Measurements from ENCODE around the gene XRCC1. TPM values are rescaled to one million over a fixed set of nuclear protein-coding genes. Genes with fewer than 3 reads are reported as not detected.

XRCC1 gene
- total and polyA plus RNA-seq, 9 of the 15 experiments (the other 6 are each of a cell fraction or from before 2014, with no cell fraction given) = 1.5 to 36.9 (median 24.9) TPM

DNA sequence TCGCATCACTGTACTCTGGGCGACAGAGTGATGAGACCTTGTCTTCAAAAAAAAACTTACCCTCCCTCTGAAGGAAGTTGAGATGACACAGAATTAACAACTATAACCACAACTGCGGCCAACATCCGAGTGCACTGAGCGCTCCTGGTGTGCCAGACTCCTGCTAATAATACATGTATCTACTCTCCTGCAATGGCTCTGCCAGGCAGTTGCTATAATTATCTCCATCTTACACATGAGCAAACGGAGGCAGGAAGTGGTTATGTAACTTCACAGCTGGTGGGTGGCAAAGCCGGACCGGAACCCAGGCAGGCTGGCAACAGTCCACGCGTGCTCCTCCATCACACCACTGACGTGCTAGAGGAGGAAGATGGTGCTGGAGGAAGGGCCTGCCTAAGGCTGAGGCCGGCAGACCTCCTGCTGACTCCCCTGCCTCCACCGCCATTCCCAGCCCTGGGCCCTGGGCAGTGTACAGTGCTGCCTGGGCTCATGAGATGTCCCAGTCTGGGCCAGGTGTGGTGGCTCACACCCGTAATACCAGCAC lies 12.6 kb downstream of the XRCC1 start (continued):
- TF ChIP-seq, protein P1, sequence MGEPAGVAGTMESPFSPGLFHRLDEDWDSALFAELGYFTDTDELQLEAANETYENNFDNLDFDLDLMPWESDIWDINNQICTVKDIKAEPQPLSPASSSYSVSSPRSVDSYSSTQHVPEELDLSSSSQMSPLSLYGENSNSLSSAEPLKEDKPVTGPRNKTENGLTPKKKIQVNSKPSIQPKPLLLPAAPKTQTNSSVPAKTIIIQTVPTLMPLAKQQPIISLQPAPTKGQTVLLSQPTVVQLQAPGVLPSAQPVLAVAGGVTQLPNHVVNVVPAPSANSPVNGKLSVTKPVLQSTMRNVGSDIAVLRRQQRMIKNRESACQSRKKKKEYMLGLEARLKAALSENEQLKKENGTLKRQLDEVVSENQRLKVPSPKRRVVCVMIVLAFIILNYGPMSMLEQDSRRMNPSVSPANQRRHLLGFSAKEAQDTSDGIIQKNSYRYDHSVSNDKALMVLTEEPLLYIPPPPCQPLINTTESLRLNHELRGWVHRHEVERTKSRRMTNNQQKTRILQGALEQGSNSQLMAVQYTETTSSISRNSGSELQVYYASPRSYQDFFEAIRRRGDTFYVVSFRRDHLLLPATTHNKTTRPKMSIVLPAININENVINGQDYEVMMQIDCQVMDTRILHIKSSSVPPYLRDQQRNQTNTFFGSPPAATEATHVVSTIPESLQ (CRISPR knock-in tag; IDR thresholded peaks at IDR 0.05) = no peak
- TF ChIP-seq RBM14 (IDR thresholded peaks at IDR 0.05; ENCODE audit: borderline replicate concordance, insufficient read depth, low read depth, low read length) (no peak), E2F3 (CRISPR knock-in tag; IDR thresholded peaks at IDR 0.05) (no peak), NCOA6 (IDR thresholded peaks at IDR 0.05) (no peak), MYBL2 (IDR thresholded peaks at IDR 0.05; ENCODE audit: low read depth) (no peak), MYBL2 (CRISPR knock-in tag; IDR thresholded peaks at IDR 0.05; ENCODE audit: borderline replicate concordance) (no peak)

DNA sequence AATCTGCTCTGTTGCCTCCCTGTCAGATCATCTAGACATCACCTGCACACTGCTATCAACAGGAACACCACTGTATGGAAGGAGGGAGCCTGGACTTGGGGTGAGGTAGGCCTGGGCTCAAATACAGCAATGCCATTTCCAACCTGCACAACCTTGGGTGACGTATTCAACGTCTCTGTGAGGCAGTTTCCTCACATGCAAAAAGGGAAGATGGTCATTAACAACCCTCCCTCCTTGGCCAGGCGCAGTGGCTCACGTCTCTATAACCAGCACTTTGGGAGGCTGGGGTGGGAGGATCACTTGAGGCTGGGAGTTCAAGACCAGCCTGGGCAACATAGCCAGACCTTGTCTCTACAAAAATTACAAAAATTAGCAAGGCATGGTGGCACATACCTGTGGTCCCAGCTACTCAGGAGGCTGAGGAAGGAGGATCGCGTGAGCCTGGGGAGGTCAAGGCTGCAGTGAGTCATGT lies 13.1 kb downstream of the XRCC1 start:
- DNase-seq (ENCODE audit: extremely low read depth in 1 of 4, low spot score in 3 of 4) (no peak), FAIRE-seq (no peak), ATAC-seq (no peak)
- Histone ChIP-seq H3K4me2 (ENCODE audit: insufficient read depth, low read length) (no peak overlapping the region), H3K9me1 (ENCODE audit: control insufficient read depth, insufficient read depth, low read length) (no peaks in the 10 kb centered on the region), H3K79me2 (ENCODE audit: control insufficient read depth, insufficient read depth, low read length) (no peaks in the 10 kb centered on the region), H3K4me1 (replicated peaks in 1 of 2; ENCODE audit: control insufficient read depth in 2 of 2, insufficient read depth in 2 of 2, low read length in 2 of 2) (peaks cover 3 to 4% of the 10 kb centered on the region in 2 experiments; a peak in 4 of 5 replicates), H3K9ac (ENCODE audit: insufficient read depth in 1 of 2, low read depth in 2 of 2, low read length in 2 of 2) (no peak overlapping the region), H2AFZ (ENCODE audit: low read depth, low read length) (no peak overlapping the region), H3K27me3 (ENCODE audit: control insufficient read depth in 2 of 2, insufficient read depth in 2 of 2, low read length in 2 of 2) (no peaks in the 10 kb centered on the region), H3K36me3 (ENCODE audit: control insufficient read depth, insufficient read depth, low read length) (peaks cover 45% of the 10 kb centered on the region; the same call in 2 of the 3 replicates), H4K20me1 (replicated peaks; ENCODE audit: control insufficient read depth, insufficient read depth, low read length) (no peaks in the 10 kb centered on the region; the same call in 1 of the 2 replicates), H3K4me3 (no peak overlapping the region), H3K27ac (ENCODE audit: extremely low read depth, low read depth, low read length) (no peak overlapping the region; the same call in 2 of the 3 replicates), H3K9me3 (replicated peaks; ENCODE audit: control insufficient read depth, insufficient read depth, low read depth, low read length) (no peaks in the 10 kb centered on the region)
- ChIA-PET POLR2A (interaction anchor here (0.6 to 3.6 kb wide), 2 partner anchors 9 to 87 kb away, joined by 4 to 19 read pairs; no protein-coding TSS in a partner anchor), CTCF (ENCODE audit: low intra/inter-chr PET ratio) (no interaction called here)
- intact Hi-C loops (cut with micrococcal nuclease) = no loop called here
- 89% methylated on average over 6 of the region's 6 CpGs for WGBS (ENCODE audit: insufficient coverage, low coverage, missing lambda C conversion rate)
- BruUV-seq (replicated peaks) = no TSS peak
- in situ Hi-C loops (cut with MboI) = no loop called here
- TF ChIP-seq ADNP (tag; IDR thresholded peaks at IDR 0.05) (no peak), BDP1 (IDR thresholded peaks at IDR 0.05; ENCODE audit: insufficient read depth, insufficient read length) (no peak), ZNF830 (CRISPR knock-in tag; IDR thresholded peaks at IDR 0.05) (no peak), PML (IDR thresholded peaks at IDR 0.05; ENCODE audit: low read length) (no peak), IRF2 (CRISPR knock-in tag; IDR thresholded peaks at IDR 0.05) (no peak)
- TF ChIP-seq, protein P2, sequence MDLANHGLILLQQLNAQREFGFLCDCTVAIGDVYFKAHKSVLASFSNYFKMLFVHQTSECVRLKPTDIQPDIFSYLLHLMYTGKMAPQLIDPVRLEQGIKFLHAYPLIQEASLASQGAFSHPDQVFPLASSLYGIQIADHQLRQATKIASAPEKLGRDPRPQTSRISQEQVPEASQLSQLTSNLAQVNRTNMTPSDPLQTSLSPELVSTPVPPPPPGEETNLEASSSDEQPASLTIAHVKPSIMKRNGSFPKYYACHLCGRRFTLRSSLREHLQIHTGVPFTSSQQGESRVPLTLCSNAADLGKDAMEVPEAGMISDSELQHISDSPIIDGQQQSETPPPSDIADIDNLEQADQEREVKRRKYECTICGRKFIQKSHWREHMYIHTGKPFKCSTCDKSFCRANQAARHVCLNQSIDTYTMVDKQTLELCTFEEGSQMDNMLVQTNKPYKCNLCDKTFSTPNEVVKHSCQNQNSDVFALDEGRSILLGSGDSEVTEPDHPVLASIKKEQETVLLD (IDR thresholded peaks at IDR 0.05) = no peak
